Stimulated activated CD4-positive, alpha-beta T cell treated with anti-CD3 and anti-CD28 coated beads, Interleukin-15, amount 100 ng/mL, for 1 hour (primary cell): ENCODE measurements around the gene GIPC2.

Experiments
- DNase-seq, 2 donors: peaks; one replicate each; pipeline ENCODE4 v3.0.0-alpha.2; 2020; ENCODE audit warnings: low read depth in 1 of 2, low spot score in 1 of 2

GIPC2 gene

DNA sequence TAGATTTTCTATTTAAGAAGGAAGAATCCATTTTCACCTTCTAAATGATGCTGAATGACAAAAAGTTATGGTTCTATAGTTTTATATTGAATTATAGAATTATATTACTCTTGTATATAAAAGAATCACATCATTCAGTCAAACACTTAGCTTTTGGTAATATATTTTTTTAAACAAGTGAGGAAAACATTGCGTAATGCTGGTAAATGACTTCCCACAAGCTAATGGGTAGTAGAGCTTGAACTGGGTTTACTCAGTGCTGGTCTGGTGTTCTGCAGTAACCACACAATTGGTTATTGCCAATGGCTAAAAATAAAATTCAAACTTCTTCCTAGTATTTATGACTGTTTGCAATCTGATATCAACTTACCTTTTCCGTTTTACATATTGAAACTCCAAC lies 10.6 kb upstream of the GIPC2 start:
- DNase-seq: no peak

DNA sequence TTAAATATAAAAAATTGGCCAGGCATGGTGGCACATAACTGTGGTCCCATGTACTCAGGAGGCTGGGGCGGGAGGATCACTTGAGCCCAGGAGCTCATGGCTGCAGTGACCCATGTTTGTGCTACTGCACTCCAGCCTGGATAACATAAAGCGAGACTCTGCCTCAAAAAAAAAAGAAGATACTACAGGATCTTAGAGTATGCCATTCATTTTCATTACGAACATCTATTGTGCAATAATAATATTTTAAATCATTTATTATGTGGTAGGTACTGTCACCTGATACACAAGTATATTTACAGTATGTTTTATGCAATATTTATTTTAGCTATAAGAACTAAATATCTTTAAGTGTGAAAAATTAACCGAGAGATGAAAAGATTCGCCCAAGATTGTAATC lies 9.3 kb upstream of the GIPC2 start:
- no peak for DNase-seq

DNA sequence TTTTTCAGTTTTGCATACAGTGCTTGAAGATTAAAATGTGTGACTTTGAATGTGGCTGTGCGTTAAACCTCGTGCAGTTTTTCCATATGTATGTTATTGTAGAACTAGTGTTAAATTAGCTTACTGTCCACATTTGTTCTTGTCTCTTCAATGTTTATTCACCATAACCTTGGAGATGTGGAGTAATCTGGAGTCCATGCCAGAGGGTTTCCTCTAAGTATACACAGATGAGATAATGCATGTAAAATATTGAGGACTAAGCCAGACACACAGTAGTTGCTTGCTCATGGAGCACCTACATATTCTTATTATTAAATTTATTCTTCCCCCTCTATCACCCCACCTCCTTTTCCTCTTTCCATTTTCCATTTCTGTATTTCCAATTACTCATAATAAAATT lies 7.7 kb upstream of the GIPC2 start:
- DNase-seq: no peak

DNA sequence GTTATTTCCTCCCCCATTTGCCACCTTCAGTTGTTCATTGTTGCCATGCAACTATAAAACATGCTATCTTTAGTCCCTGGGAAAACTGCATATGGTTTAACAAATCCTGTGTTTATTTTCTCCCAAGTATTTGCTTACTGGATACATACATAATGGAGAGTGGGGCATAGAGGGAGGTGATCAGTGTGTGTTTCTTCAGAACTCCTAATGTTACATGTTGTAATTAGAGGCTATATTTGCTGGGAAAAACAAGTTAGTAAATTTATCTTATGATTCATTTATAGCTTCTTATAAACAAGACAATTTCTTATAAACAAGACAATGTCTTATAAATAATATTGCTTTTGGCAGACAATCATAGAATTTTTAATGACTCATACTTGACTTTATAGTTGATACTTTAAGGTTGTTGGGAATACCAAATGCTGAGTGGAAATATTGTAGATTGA lies 7.3 kb upstream of the GIPC2 start:
- DNase-seq: no peak

DNA sequence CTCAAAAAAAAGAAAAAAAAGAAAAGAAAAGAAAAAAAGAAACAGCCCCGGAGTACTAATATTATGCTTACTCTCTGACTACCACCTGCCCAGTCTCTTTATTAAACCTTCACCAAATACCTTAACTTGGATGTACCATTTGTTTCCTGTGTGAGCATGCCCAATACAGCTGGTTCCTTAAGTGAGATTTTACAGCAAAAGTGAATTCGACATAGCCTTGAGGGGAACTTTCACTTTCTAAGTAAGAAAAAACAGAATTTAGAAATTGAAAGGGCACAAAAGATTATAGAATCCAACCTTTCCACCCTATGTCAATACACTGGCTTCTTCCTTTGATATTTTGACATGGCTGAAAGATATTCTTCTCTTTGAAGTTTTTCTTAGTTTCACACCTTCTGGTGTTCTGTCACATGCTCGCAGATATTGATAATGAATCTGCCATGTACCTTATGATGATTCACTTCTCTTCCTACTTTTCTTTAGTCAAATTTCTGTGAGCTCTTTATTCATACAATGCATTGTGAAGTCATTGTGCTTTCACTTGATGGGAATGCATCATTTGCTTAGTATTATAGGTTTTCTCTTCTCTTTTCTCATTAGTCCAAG lies 5.2 kb upstream of the GIPC2 start:
- DNase-seq: no peak

DNA sequence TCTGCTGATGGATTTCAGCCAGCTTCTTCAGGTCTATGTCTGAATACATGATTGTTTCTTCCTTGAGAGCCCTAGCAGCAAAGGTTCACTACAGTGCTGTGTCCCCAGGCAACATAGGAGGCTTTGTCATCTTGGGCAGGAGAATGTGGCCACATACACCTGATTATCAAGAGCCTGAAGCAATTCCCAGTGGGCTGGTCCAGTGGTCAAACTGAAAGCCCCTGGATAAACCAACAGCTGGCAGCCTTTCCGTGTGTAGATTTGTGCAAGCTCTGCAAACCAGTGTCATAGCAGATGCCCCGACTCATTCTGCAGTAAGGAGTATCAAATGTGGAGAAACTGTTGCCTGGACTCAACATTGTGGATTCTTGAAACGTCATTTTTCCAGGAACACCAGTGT lies 2.3 kb upstream of the GIPC2 start:
- DNase-seq: no peak

DNA sequence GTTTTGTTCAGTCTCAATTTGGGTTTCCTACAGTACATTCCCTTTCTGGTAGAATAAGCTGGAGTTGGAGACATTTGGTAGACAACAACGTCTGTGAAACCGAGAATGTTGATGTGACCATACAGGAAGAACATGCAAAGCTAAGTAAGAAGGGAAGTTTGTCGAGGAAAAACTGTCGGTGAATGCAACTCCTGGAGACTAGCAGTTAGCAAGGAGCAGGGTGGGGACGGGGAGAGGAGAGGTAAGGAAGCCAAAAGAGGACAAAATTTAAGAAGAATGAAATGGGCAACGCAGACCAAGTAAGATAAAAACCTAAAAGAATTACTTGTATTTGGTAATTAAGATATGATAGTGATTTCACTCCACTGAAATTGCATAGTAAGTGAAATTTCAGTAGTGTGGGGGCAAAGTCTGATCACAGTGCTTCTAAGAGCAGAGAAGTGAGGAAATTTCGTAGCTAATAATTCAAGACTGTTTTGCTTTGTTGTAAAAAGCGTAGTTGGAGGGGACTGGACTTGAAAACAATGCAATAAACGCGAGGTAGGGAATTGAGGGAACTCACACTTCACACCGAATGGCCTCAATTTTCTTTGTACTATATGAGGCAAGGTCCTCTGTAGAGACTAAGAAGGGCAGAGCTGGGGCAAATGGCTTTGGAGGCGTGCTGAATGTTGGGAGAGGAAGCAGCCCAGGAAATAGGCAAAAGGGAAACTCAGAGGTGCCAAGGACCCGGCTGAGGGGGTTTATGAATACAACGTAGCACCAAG lies 787 bp upstream of the GIPC2 start:
- no peak for DNase-seq

DNA sequence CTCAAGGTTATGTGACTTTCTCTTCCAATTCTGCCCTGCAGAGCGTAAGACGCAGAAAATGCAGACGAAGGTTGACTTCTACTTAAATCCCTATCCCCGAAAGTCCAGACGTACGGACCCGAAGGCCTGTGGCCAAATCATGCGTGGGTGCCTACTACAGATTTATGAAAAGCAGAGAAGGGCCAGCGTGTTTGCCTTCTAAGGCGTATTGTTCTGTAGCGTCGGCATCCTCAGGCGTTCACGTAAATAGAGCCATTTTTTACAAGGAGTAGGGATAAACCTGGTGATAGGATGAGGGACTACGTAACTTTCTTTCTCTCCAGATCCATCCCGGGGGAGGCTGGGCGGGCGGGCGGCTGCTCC lies 222 bp upstream of the GIPC2 start:
- no peak for DNase-seq

DNA sequence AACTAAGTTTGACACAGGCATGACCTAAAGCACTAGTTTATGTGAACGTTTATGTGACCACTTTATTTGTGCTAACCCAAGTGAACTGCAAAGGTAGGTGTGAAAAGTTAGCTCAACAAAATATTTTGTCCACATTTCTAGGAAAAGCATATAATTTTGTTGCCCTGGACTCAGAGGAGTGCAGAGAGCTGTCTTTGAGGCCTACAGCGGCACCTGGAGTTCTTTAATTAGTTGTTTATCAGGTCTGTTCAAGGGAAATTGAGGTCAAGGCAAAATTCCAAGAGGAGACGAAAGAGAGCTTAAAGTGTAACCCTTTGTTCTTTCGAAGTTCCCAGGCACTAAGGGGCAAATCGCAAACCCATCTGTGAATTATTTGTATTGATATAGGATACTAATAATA lies 1.3 kb downstream of the GIPC2 start:
- DNase-seq: no peak

DNA sequence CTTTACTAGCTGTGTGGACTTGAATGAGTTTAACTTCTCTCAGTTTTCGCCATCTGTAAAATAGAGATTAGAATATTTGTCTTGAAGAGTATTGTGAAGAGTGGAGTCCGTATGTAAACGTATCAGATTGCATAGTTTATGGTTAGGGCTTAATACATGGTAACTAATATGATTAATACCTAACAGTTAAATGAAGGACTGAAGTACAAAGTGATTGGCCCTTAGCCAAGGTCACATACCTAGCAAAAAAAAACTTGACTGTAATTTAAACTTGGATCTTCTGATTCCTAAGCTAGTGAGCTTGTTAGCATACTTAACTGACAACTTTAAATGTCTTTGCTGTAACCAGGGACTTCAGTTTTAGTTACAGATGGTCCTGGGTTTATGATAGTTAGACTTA lies 1.9 kb downstream of the GIPC2 start:
- no peak for DNase-seq

DNA sequence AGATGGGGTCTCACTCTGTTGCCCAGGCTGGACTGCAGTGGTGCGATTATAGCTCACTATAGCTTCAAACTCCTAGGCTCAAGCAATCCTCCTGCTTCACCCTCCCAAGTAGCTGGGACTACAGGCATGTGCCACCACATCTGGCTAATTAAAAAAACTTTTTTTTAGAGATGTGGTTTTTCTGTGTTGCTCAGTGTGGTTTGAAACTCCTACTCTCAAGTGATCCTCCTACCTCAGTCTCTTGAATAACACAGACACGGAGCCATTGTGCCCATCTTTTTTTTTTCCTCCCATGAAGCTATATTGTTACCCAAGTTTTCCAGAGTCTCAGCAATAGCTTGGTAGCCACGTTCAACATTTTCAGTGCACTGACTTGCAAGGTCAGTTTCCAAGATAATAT lies 2.7 kb downstream of the GIPC2 start:
- no peak for DNase-seq

DNA sequence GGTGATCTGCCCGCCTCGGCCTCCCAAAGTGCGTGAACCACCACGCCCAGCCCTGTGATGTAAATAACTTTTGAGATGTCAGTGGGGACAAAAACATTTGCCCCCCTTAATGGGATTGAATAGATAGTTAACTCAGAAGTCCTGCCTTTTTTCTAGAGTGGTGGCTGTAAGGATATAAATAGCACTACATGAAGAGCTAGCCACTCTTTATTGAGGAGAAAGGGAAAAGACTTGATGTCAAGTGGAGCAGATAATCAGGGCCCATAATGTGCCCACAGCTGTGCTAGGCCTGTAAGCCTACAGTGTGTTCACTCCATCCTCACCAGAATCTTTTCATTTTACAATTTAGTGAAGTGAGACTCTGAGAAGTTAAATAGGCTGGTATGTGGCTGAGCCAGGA lies 3.6 kb downstream of the GIPC2 start:
- no peak for DNase-seq

DNA sequence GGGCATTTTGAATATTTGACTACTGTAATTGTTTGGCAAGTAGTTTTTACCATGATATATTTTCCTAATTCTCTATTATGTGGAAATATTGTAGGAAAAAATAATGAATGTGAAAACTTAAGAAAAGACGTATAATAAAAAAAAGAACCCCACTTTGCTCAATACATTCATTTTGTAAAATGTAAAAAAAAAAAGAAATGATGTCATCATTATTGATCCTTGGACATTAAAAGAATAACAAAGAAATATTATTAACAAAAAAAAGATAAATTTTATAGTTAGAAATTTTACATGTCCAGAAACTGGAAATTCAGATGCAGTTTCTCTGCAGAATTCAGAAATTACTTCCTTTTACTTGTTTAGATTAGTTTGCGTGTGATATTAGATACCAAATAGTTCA lies 5.2 kb downstream of the GIPC2 start:
- DNase-seq: no peak

DNA sequence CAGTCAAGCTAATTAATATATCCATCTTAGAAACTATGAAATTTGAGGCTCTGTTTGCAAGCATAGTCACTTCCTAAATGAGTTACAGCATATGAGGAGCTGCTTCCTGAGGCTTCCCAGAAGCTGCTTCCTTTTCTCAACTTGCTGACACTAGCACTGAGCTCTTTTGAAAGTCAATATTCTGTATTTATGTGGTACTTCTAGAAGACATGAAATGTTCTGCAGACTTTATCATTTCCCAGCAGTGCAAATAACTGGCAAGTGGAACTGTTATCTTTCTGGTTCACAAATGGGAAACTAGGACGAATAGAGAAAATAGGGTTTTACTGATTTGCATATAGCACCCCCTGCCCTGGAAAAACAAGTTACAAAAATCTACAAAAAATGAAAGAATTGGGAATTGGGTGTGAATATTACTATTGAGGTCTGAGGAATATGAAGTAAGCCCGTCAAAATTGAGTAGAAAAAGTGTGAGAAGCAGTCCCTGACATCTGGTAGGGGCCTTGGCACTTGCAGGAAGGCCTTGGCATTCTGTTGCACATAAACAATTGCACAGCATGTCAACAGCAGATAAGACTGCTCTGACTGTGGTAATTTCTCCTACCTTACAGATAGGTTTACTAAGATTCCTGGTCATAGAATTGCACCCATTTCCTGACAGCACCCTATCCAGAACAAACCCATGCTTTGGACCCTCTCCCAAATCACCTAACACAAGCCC lies 7.1 kb downstream of the GIPC2 start:
- DNase-seq: no peak

DNA sequence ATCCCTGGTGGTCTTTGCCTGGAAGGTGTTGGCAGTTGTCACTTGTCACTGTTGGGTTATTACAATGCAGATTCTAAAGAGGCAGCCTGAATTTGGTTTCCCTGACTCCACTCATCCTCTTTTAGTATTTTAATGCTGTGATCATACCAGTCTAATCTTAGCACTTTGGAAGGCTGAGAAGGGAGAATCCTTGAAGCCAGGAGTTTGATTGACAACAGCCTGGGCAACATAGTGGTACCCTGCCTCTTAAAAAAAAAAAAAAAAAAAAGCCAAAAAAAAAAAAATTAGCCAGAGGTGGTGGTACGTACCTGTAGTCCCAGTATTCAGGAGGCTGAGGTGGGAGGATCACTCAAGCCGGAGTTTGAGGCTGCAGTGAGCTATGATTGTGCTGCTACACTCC lies 7.7 kb downstream of the GIPC2 start:
- no peak for DNase-seq

DNA sequence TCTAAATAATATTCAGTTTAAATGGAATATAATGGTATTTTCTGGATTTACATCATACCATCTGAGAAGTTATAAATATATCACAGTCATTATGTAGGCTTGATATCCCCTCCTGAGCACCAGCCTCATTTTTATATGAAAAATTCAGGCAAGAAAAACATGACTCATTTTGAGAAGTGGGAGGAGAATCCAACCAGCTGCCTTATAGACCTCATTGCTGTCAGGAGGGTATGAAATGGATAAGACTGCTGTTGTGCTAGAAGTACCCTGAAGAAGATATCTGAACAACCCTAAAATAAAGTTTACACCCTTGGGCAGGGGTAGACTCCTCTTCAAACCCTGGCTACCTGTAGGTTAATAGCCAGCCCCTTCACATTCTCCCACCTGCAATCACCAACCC lies 8.8 kb downstream of the GIPC2 start:
- no peak for DNase-seq

DNA sequence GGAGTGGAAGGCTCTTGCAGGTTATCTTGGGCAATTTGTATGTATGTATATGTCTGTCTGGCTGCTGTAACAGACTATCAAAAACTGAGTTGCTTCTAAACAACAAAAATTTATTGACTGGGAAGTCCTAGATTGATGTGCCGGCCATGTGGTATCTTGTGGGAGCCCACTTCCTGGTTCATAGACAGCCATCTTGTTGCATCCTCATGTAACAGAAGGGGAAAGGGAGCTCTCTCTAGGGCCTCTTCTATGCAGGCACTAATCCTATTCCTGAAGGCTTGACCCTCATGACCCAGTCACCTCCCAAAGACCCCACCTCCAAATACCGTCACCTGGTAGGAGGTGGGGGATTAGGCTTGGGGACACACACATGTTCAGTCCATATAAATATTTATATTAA lies 9.2 kb downstream of the GIPC2 start:
- DNase-seq: no peak

DNA sequence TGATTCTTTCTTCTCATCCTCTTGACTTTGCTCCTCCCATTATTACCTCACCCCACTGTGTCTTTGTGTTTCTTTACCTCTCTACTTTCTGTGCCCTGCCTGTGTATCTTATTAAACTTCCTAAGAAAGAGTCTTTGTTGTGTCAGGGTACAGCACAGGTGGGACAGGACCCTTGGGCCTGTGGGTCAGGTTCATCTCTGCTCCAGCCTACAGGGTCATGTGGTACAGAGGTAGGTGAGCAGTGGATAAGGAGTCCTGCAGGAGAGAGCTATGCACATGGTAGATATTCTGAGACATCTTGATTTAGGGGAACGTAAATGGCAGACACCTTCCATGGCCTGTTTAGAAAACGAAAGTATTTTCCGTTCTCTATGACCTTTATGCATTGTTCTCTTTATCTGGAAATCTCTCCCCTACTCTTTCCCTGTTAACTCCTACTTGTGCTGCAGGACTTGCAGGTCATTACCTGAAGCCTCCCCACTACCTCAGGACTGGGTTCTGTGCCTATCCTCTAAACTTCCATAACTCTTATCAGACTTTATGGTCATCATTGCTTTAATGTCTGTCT lies 9.9 kb downstream of the GIPC2 start:
- DNase-seq: no peak

DNA sequence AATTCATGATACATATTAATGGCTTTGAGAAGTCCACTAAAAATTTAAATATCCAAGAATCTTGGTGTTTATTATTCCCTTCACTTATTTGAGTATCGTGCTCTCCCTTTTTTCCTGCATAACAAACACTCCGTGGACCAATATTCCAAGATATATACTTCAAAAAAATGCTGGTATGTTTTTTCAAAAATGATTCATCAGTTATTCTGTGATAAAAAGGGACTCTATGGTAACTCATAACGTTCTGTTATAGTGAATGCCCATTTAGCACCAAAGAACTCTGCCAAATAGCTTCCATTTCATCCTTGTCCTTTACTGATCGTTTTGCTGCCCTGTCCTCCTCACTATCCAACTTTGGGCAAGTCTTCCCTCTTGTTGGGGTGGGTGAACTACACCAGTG lies 12.9 kb downstream of the GIPC2 start:
- no peak for DNase-seq

DNA sequence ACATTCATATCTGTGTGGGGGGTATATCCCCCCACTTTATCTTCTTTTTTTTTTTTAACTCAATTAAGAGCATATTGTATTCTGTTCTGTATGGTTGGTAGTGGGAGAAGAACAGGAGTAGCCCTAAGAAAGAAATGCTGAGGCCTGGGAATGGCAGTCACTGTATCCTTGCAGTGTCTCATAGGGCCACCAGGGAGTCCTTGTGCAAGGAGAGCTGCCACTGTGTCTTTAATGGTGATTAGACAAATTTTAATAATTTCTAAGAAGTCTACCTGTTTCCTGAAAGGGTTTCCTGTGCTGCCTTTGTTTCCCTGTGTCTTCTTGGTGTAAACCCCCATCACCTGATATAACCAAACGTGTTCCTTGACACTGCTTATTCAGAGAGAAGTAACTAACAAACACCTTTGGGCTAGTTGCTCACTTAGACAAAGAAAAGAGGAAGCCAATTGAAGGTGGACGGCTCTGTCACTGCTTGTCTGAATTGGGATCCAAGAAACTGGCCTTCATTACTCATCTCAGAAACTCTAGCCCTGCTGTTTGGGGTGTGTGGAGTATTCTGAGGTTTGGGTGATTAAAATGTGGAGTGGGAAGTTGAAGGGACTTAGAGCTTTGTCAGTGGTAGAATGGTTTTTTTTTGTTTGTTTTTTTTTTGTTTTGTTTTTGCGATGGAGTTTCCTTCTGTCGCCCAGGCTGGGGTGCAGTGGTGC lies 15.2 kb downstream of the GIPC2 start:
- no peak for DNase-seq

DNA sequence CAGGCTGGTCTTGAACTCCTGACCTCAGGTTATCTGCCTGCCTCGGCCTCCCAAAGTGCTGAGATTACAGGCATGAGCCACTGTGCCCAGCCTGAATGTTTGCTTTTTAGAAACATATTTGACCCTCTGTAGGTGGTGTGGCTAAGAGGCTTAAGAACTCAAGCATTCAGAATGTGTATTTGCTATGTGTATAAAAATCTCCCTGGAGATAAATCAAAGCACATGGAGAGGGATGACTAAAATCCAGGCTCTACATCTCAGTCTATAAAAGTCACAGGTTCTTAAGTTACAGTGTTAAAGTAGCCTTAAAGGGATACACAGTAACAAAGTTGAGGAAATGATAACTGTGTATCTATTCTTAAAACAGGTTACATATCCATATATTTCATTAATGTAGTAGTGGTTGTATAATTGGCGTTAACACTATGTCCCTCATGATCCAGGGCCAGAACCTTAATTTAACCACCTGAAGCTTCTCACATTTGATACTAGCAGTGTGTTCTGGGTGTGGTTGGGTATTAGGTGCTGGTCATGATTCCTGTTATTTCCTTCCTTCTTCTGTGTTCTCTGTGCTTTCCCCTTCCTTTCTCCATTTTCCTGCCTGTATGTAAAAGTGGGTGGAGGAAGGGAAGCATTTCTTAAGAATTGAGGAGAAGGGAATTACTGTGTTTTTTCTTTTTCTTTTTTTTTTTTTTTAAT lies 16.2 kb downstream of the GIPC2 start:
- DNase-seq: no peak
